IMR-90 (cell line): ENCODE data around the gene CD34. TPM values are rescaled to one million over a fixed set of nuclear protein-coding genes. Genes with fewer than 3 reads are reported as not detected.

Experiments
- ATAC-seq: fragments of 200-7000 bp; cut with Tn5 transposase; 2 replicates; pipeline ENCODE4 v1.9.1; 2020; ENCODE audit warnings: low read depth, mild to moderate bottlenecking, moderate library complexity
- BruUV-seq: library from RNA; stranded (reverse); fragments of 400-500 nt; replicated peaks from 2 replicates; lab custom pipeline; 2021; lab: Mats Ljungman, UMichigan
- CTCF ChIA-PET: fragments of 300-600 bp; formaldehyde crosslinking; extraction: SDS; loops from one replicate; lab custom pipeline; 2021; ENCODE audit warnings: antibody characterized with exemption; lab: Yijun Ruan, JAX
- POLR2A ChIA-PET: fragments of 300-600 bp; sonication (Branson Sonifier 250); formaldehyde crosslinking; loops from one replicate; lab custom pipeline; 2022; ENCODE audit warnings: antibody characterized with exemption; ENCODE audit not compliant: unreplicated experiment; lab: Charles Lee
- DNase-seq: peaks from one replicate; pipeline ENCODE4 v3.0.0; 2013
- H2AFZ ChIP-seq: replicated peaks from 2 replicates; pipeline ENCODE3; 2013; ENCODE audit warnings: low read length, mild to moderate bottlenecking; ENCODE audit not compliant: poor library complexity
- H2AK5ac ChIP-seq: 2 replicates; pipeline ENCODE4 v1.6.1; 2013; ENCODE audit warnings: low read depth, low read length, inconsistent platforms
- H2AK9ac ChIP-seq: replicated peaks from 2 replicates; pipeline ENCODE3; 2013; ENCODE audit warnings: mild to moderate bottlenecking, low read depth, low read length, moderate library complexity; ENCODE audit not compliant: poor library complexity
- H2BK120ac ChIP-seq: 2 replicates; pipeline ENCODE4 v1.6.1; 2013; ENCODE audit warnings: low read depth, low read length, inconsistent platforms
- H2BK15ac ChIP-seq: 3 replicates; pipeline ENCODE4 v1.6.1; 2013; ENCODE audit warnings: low read depth, low read length, inconsistent platforms
- H2BK20ac ChIP-seq: 2 replicates; pipeline ENCODE4 v1.6.1; 2013; ENCODE audit warnings: low read depth, mild to moderate bottlenecking, inconsistent platforms, low read length, moderate library complexity
- H2BK5ac ChIP-seq: 2 replicates; pipeline ENCODE4 v1.6.1; 2013; ENCODE audit warnings: mild to moderate bottlenecking, low read depth, low read length, inconsistent platforms; ENCODE audit not compliant: poor library complexity, severe bottlenecking
- H3K14ac ChIP-seq: replicated peaks from 2 replicates; pipeline ENCODE4 v1.6.1; 2013; ENCODE audit warnings: low read depth, low read length, inconsistent platforms
- H3K18ac ChIP-seq: 2 replicates; pipeline ENCODE4 v1.6.1; 2013; ENCODE audit warnings: low read depth, low read length, control low read depth
- H3K23ac ChIP-seq: 2 replicates; pipeline ENCODE4 v1.6.1; 2013; ENCODE audit warnings: low read depth, low read length, inconsistent platforms
- H3K27ac ChIP-seq: 2 replicates; pipeline ENCODE4 v1.5.1; 2013; ENCODE audit warnings: mild to moderate bottlenecking, control low read depth, low read length; ENCODE audit not compliant: insufficient read depth
- H3K27me3 ChIP-seq: 2 replicates; pipeline ENCODE4 v1.6.1; 2013; ENCODE audit warnings: low read length; ENCODE audit not compliant: control insufficient read depth, insufficient read depth
- H3K36me3 ChIP-seq: 2 replicates; pipeline ENCODE4 v1.6.1; 2013; ENCODE audit warnings: low read length, mixed read lengths; ENCODE audit not compliant: control insufficient read depth, insufficient read depth
- H3K4ac ChIP-seq: 2 replicates; pipeline ENCODE4 v1.6.1; 2013; ENCODE audit warnings: low read depth, low read length, inconsistent platforms
- H3K4me1 ChIP-seq: 2 replicates; pipeline ENCODE4 v1.6.1; 2013; ENCODE audit warnings: low read length, mixed read lengths; ENCODE audit not compliant: control insufficient read depth, insufficient read depth
- H3K4me2 ChIP-seq: 2 replicates; pipeline ENCODE4 v1.6.1; 2013; ENCODE audit warnings: low read depth, mild to moderate bottlenecking, control low read depth, low read length, moderate library complexity
- H3K4me3 ChIP-seq: 2 replicates; pipeline ENCODE4 v1.5.1; 2013; ENCODE audit warnings: low read depth, mild to moderate bottlenecking, control low read depth, low read length, moderate library complexity; ENCODE audit not compliant: insufficient read depth
- H3K56ac ChIP-seq: 2 replicates; pipeline ENCODE4 v1.6.1; 2013; ENCODE audit warnings: low read length, inconsistent platforms; ENCODE audit not compliant: insufficient read depth; ENCODE audit errors: extremely low read depth
- H3K79me1 ChIP-seq, 2 experiments: 2 replicates each; pipeline ENCODE4 v1.6.1; 2013; ENCODE audit warnings: low read length in 2 of 2, inconsistent platforms in 1 of 2, low read depth in 1 of 2
- H3K9ac ChIP-seq: 2 replicates; pipeline ENCODE4 v1.6.1; 2013; ENCODE audit warnings: low read depth, low read length, control low read depth
- H3K9me1 ChIP-seq: 2 replicates; pipeline ENCODE4 v1.6.1; 2013; ENCODE audit warnings: low read length, inconsistent platforms; ENCODE audit not compliant: insufficient read depth
- H3K9me3 ChIP-seq: 2 replicates; pipeline ENCODE4 v1.6.1; 2013; ENCODE audit warnings: low read length; ENCODE audit not compliant: control insufficient read depth, insufficient read depth
- H4K20me1 ChIP-seq: 2 replicates; pipeline ENCODE4 v1.6.1; 2013; ENCODE audit warnings: low read length, inconsistent platforms; ENCODE audit not compliant: insufficient read depth
- H4K5ac ChIP-seq: 2 replicates; pipeline ENCODE4 v1.6.1; 2013; ENCODE audit warnings: mild to moderate bottlenecking, low read depth, low read length, control low read depth
- H4K8ac ChIP-seq, 2 experiments: 2 replicates each; pipeline ENCODE4 v1.6.1; 2013; ENCODE audit warnings: low read depth in 2 of 2, low read length in 2 of 2, control low read depth in 1 of 2, inconsistent platforms in 1 of 2
- H4K91ac ChIP-seq: 2 replicates; pipeline ENCODE4 v1.6.1; 2013; ENCODE audit warnings: low read depth, low read length, inconsistent platforms; ENCODE audit not compliant: insufficient read depth
- MAZ ChIP-seq: IDR thresholded peaks from 2 replicates; pipeline ENCODE4 v1.6.1; 2012; ENCODE audit warnings: low read depth, mild to moderate bottlenecking, low read length, improper control_type of control experiment, moderate library complexity, borderline replicate concordance
- WGBS, 2 experiments: methylation state at CpG; one replicate each; pipeline versions ENCODE4 v1.1.5 to v1.1.7; 2013; ENCODE audit warnings: missing lambda C conversion rate in 2 of 2; ENCODE audit not compliant: insufficient read length in 1 of 2; ENCODE audit errors: extremely low coverage in 2 of 2; 5-methylcytosine and 5-hydroxymethylcytosine counted together
- dilution Hi-C: fragments of 300-500 bp; cut with HindIII; formaldehyde crosslinking; loops from one replicate; pipeline ENCODE4 v1.14.3; 2018; ENCODE audit warnings: low sequenced_read_pairs; ENCODE audit not compliant: unreplicated experiment
- in situ Hi-C: fragments of 300-500 bp; cut with MboI; formaldehyde crosslinking; loops from 3 replicates; pipeline ENCODE4 v1.14.3; 2019; ENCODE audit warnings: low sequenced_read_pairs, inconsistent platforms, mixed read lengths
- intact Hi-C: fragments of 100-400 bp; cut with micrococcal nuclease; formaldehyde crosslinking; loops from 2 replicates; pipeline ENCODE4 v1.10.0; 2022
- polyA plus RNA-seq, 3 experiments: library from polyadenylated mRNA; depleted of rRNA; stranded (reverse); fragments of >200 nt; gene quantifications; 2 replicates each; pipeline ENCODE4 v1.2.3, GENCODE V29; 2012; ENCODE audit warnings: low replicate concordance in 1 of 3
- total RNA-seq: library from RNA; depleted of rRNA; stranded (reverse); fragments of >200 nt; gene quantifications from 2 replicates; pipeline ENCODE4 v1.2.3, GENCODE V29; 2012

The CD34 gene
- total and polyA plus RNA-seq, 2 of the 4 experiments (the other 2 are of a cell fraction), result 0.14 TPM; not detected in 1

DNA sequence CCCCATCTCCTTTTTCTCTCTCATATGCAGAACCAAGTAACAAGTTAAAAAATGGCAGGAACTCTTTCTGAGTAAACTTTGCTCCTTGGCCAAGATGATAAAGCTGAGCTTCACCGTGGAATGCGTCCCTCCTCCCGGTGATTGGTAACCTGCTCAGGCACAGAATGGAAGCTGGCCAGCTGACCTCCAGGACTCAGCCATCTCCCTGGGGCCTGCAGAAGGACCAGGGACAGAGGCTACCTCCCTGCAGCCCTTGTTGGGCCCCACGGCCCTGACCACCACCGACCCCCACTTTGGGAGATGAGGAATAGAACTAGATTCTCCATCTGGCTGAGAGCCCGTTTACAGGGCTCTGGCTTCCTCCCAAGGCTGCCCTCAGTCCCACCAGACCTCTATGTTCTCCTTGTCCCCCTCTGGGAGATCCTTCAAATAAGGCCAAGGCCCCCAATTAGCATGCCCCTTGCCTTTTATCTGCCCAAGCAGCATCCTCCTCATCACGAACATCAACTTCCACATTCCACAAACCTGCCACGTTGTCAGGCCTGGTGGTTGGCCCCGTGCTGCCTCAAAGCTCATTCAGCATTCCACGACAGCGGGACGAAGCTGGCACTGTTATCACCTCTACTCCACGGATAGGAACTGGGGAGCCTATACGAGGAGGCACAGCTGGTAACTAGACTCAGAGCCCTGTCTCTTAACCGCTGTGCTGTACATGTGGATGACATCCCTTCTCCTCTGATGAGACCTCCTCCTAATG is 74.2 kb downstream of the CD34 start:
- TF ChIP-seq MAZ, result no peak
- Histone ChIP-seq H3K9me3 (no peaks in the 10 kb centered on the region), H2AK5ac (0 out of 2 replicates have a peak overlapping the region, but pooled peaks have one; percentile 15), H2AK9ac (no peak overlapping the region), H2BK20ac (no peak overlapping the region), H3K9me1 (peaks cover 4% of the 10 kb centered on the region), H2BK120ac (no peak overlapping the region), H4K8ac (no peak overlapping the region), H4K5ac (no peak overlapping the region), H4K91ac (no peak overlapping the region), H3K23ac (no peak overlapping the region), H2BK5ac (no peak overlapping the region), H3K4ac (no peak overlapping the region), H4K20me1 (no peaks in the 10 kb centered on the region), H3K18ac (no peak overlapping the region), H3K79me1 (peaks cover 3 to 17% of the 10 kb centered on the region in 2 experiments; a peak in 2 of 4 replicates), H3K27ac (no peak overlapping the region), H3K36me3 (no peaks in the 10 kb centered on the region), H3K9ac (no peak overlapping the region), H2AFZ (peak overlapping the region; percentile 58), H3K14ac (no peak overlapping the region), H3K4me1 (peaks cover 2% of the 10 kb centered on the region), H3K4me2 (no peak overlapping the region), H3K27me3 (no peaks in the 10 kb centered on the region), H3K56ac (no peak overlapping the region), H2BK15ac (no peak overlapping the region), H3K4me3 (no peak overlapping the region)
- CTCF ChIA-PET, result interaction anchor here (1.2 kb wide), 2 partner anchors 9 to 13 kb away, joined by 3 read pairs; no protein-coding TSS in a partner anchor
- in situ Hi-C loops (no loop called here), intact Hi-C loops (no loop called here), dilution Hi-C loops (no loop called here)
- DNase-seq (no peak), ATAC-seq (no peak)
- no TSS peak for BruUV-seq
- WGBS, 2 experiments, result 79% methylated on average over 5 of the region's 15 CpGs; no CpG with 5 or more reads in 1 of the 2 experiments
- POLR2A ChIA-PET, result no interaction called here
